Mucosa of rectum (tissue), 2 donors: ENCODE data around the gene USP13.

ENCODE experiments used
- H3K27ac ChIP-seq, 2 donors: one replicate each; pipeline ENCODE4 v1.7.0; 2013; ENCODE audit warnings: inconsistent platforms in 2 of 2, low read depth in 2 of 2, low read length in 2 of 2
- H3K27me3 ChIP-seq, 2 donors: one replicate each; pipeline ENCODE4 v1.7.0; 2013; ENCODE audit warnings: low read length in 2 of 2; ENCODE audit not compliant: control insufficient read depth in 2 of 2, insufficient read depth in 2 of 2
- H3K36me3 ChIP-seq, 2 donors: one replicate each; pipeline ENCODE4 v1.7.0; 2013; ENCODE audit warnings: low read length in 2 of 2; ENCODE audit not compliant: control insufficient read depth in 2 of 2, insufficient read depth in 2 of 2
- H3K4me1 ChIP-seq, 2 donors: one replicate each; pipeline ENCODE4 v1.7.0; 2013; ENCODE audit warnings: low read length in 2 of 2, mild to moderate bottlenecking in 1 of 2; ENCODE audit not compliant: control insufficient read depth in 2 of 2, insufficient read depth in 2 of 2
- H3K4me3 ChIP-seq, 2 donors: one replicate each; pipeline ENCODE4 v1.7.0; 2013; ENCODE audit warnings: low read length in 2 of 2
- H3K9ac ChIP-seq, 2 donors: one replicate each; pipeline ENCODE4 v1.7.0; 2013; ENCODE audit warnings: low read length in 2 of 2, low read depth in 1 of 2, mild to moderate bottlenecking in 1 of 2
- H3K9me3 ChIP-seq, 2 donors: one replicate each; pipeline ENCODE4 v1.7.0; 2013; ENCODE audit warnings: low read length in 2 of 2; ENCODE audit not compliant: control insufficient read depth in 2 of 2
- donor health status: healthy.
- donor health status: Normal muscosa, but diverticular disease.

Gene USP13

GRCh38 chr3:179658606-179659005 is 5.8 kb downstream of the USP13 start:
- Histone ChIP-seq H3K9me3 (no peaks in the 10 kb centered on the region), H3K4me3 (no peak overlapping the region), H3K36me3 (no peaks in the 10 kb centered on the region), H3K27me3 (no peaks in the 10 kb centered on the region), H3K9ac (no peak overlapping the region), H3K4me1 (peaks cover 3 to 6% of the 10 kb centered on the region in 2 donors), H3K27ac (no peak overlapping the region)

- no peaks in the 10 kb centered on the region for H3K9me3 ChIP-seq
- H3K27me3 ChIP-seq = no peaks in the 10 kb centered on the region
- no peak overlapping the region for H3K27ac ChIP-seq
- H3K4me1 ChIP-seq = no peaks in the 10 kb centered on the region
- H3K4me3 ChIP-seq = no peak overlapping the region
- H3K9ac ChIP-seq = no peak overlapping the region
- no peaks in the 10 kb centered on the region for H3K36me3 ChIP-seq
Observed at GRCh38 chr3:179660872-179661271, 8.0 kb downstream of the USP13 start.

DNA sequence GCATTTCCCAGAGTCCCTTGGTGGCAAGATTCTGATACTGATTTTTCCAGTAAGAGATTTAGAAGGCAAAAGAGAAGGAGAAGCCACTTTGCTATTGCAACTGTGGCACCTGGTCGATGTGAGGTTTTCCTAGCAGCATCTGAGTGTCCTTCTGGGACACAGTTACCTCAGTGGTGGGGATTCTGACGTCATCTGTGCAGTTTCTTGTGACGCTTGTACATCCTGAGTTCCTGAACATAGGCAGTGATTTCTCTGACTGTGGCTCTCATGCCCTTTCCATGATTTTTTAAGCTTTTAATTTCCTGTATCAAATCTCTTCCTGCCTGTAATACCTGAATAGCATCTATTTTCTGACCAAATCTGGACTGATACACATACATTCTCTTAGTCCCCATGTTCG is 8.9 kb downstream of the USP13 start:
- H3K9me3 ChIP-seq = no peaks in the 10 kb centered on the region
- H3K27ac ChIP-seq = no peak overlapping the region
- no peak overlapping the region for H3K4me3 ChIP-seq
- no peaks in the 10 kb centered on the region for H3K27me3 ChIP-seq
- no peak overlapping the region for H3K9ac ChIP-seq
- no peaks in the 10 kb centered on the region for H3K36me3 ChIP-seq
- no peaks in the 10 kb centered on the region for H3K4me1 ChIP-seq

DNA sequence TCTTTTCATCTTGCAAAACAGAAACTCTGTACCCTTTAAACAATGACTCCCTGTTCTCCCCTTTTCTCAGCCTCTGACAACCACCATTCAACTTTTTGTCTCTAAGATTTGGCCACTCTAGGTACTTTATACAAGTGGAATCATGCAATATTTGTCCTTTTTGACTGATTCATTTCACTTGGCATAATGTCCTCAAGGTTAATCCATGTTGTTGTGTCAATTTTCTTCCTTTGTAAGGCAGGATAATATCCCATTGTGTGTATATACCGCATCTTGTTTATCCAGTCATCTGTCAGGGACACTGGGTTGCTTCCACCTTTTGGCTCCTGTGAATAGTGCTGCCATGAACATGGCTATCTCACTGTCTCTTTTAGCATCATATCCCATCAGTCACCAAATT is 10.3 kb downstream of the USP13 start:
- Histone ChIP-seq H3K4me1 (no peaks in the 10 kb centered on the region), H3K27me3 (no peaks in the 10 kb centered on the region), H3K27ac (no peak overlapping the region), H3K36me3 (no peaks in the 10 kb centered on the region), H3K9me3 (no peaks in the 10 kb centered on the region), H3K9ac (no peak overlapping the region), H3K4me3 (no peak overlapping the region)

GRCh38 chr3:179666030-179666429 is 13.2 kb downstream of the USP13 start:
- no peak overlapping the region for H3K9ac ChIP-seq

GRCh38 chr3:179666436-179667035 is 13.7 kb downstream of the USP13 start:
- H3K9me3 ChIP-seq = no peaks in the 10 kb centered on the region
- no peak overlapping the region for H3K4me3 ChIP-seq
- H3K27ac ChIP-seq = no peak overlapping the region
- H3K4me1 ChIP-seq = no peaks in the 10 kb centered on the region
- H3K27me3 ChIP-seq = no peaks in the 10 kb centered on the region
- no peak overlapping the region for H3K9ac ChIP-seq
- no peaks in the 10 kb centered on the region for H3K36me3 ChIP-seq

More at GRCh38 chr3:179666030-179666429, 13.2 kb downstream of the USP13 start:
- no peak overlapping the region for H3K27ac ChIP-seq
- H3K9me3 ChIP-seq = no peaks in the 10 kb centered on the region
- H3K4me3 ChIP-seq = no peak overlapping the region
- no peaks in the 10 kb centered on the region for H3K4me1 ChIP-seq
- no peaks in the 10 kb centered on the region for H3K36me3 ChIP-seq
- H3K27me3 ChIP-seq = no peaks in the 10 kb centered on the region

- Histone ChIP-seq H3K9me3 (no peaks in the 10 kb centered on the region), H3K27ac (no peak overlapping the region), H3K27me3 (no peaks in the 10 kb centered on the region), H3K4me1 (no peaks in the 10 kb centered on the region), H3K9ac (no peak overlapping the region), H3K4me3 (no peak overlapping the region), H3K36me3 (no peaks in the 10 kb centered on the region)
Observed at GRCh38 chr3:179668429-179668828, 15.6 kb downstream of the USP13 start.

DNA sequence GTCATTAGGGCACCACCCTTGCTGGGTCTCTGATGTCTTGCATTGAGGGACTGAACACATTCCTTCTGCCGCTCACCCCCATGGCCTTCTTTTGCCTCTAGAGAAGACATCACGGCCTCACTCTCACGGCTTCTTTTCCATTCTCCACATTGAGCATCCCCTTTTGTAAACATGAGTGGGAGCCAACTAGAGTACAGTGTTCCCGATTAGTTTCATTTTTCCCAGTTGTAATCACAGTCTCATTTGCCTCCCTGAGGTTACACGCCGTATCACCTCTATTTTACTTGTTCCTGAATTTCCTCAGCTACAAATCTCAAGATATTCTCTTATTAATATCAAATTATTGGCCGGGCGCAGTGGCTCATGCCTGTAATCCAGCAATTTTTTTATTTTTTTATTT is 17.5 kb downstream of the USP13 start:
- H3K9me3 ChIP-seq = no peaks in the 10 kb centered on the region
- H3K4me1 ChIP-seq = no peaks in the 10 kb centered on the region
- no peaks in the 10 kb centered on the region for H3K36me3 ChIP-seq
- no peak overlapping the region for H3K4me3 ChIP-seq
- no peak overlapping the region for H3K27ac ChIP-seq
- H3K9ac ChIP-seq = no peak overlapping the region
- no peaks in the 10 kb centered on the region for H3K27me3 ChIP-seq

DNA sequence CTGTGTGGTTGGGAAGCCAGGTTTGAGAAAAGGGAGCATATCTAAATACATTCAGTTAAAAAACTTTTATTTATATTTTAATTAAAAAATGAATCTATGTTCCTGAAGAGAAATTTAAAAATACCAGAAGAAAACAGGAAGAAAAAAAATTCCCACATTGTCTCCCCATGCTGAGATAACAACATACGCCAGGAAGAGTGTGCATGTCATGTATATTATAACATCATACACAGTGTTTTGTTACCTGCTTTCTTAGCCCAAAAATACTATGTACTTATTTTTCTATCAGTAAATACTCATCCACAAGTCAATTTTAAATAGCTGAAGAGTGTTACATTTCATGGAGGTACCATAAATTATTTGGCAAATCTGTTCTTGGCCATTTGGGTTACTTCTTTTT is 18.5 kb downstream of the USP13 start:
- no peak overlapping the region for H3K4me3 ChIP-seq
- no peak overlapping the region for H3K27ac ChIP-seq
- no peak overlapping the region for H3K9ac ChIP-seq
- no peaks in the 10 kb centered on the region for H3K27me3 ChIP-seq
- no peaks in the 10 kb centered on the region for H3K9me3 ChIP-seq
- no peaks in the 10 kb centered on the region for H3K36me3 ChIP-seq
- no peaks in the 10 kb centered on the region for H3K4me1 ChIP-seq

GRCh38 chr3:179671747-179672242 is 19.0 kb downstream of the USP13 start:
- Histone ChIP-seq H3K27ac (no peak overlapping the region), H3K4me1 (no peaks in the 10 kb centered on the region), H3K9ac (no peak overlapping the region), H3K36me3 (no peaks in the 10 kb centered on the region), H3K27me3 (no peaks in the 10 kb centered on the region), H3K9me3 (no peaks in the 10 kb centered on the region), H3K4me3 (no peak overlapping the region)

DNA sequence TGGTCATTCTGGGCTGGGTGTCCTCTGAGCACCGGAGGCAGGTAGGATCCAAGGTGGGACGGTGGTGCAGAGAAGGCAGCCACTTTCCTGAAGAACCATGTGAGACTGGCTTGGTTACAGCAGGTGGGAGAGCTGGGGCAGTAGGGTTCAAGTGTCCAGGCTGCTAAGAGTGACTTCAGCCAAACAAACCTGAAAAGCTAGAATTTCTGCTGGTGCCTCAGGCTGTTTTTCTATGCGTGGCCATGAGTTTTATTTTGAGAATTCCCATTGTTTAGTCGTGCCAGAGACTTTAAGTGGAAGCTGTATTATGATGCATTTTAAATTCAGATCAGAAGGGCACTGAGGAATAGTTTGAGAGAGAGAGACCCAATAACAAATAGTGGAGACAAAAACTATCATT is 20.1 kb downstream of the USP13 start:
- Histone ChIP-seq H3K4me1 (no peaks in the 10 kb centered on the region), H3K36me3 (no peaks in the 10 kb centered on the region), H3K27ac (no peak overlapping the region), H3K9ac (no peak overlapping the region), H3K27me3 (no peaks in the 10 kb centered on the region), H3K4me3 (no peak overlapping the region), H3K9me3 (no peaks in the 10 kb centered on the region)
